HEK293 (cell line): Measurements from ENCODE around the gene ADAMTSL2.

Experiments used
- CTCF ChIA-PET: fragments of 350-600 bp; formaldehyde crosslinking; extraction: SDS; loops from one replicate; lab custom pipeline; 2021; ENCODE audit warnings: antibody characterized with exemption; lab: Yijun Ruan, JAX
- POLR2A ChIA-PET: fragments of 300-600 bp; formaldehyde crosslinking; extraction: SDS; loops from one replicate; lab custom pipeline; 2020; ENCODE audit warnings: antibody characterized with exemption, inconsistent platforms; lab: Yijun Ruan, JAX
- H3K27ac ChIP-seq: fragments of 200-500 bp; sonication (Bioruptor generic); 2 replicates; pipeline ENCODE4 v1.5.1; 2014; ENCODE audit warnings: low read depth, low read length, control low read depth, inconsistent platforms; ENCODE audit errors: extremely low read depth
- H3K36me3 ChIP-seq, 2 experiments: fragments of 200-500 bp in 1 of 2; sonication (Bioruptor generic) in 1 of 2; 1 replicate in 1 of 2; 2 replicates in 1 of 2; pipeline ENCODE4 v1.5.1; 2014 to 2017; ENCODE audit warnings: inconsistent platforms in 2 of 2, low read length in 2 of 2; ENCODE audit not compliant: control insufficient read depth in 2 of 2, insufficient read depth in 1 of 2
- H3K4me1 ChIP-seq: fragments of 200-500 bp; sonication (Bioruptor generic); 2 replicates; pipeline ENCODE4 v1.5.1; 2014; ENCODE audit warnings: mild to moderate bottlenecking, low read length, inconsistent platforms; ENCODE audit not compliant: control insufficient read depth, insufficient read depth
- H3K4me3 ChIP-seq: 2 replicates; pipeline ENCODE4 v1.5.1; 2011; ENCODE audit warnings: low read depth, mild to moderate bottlenecking, control low read depth, low read length, moderate library complexity
- H3K9me3 ChIP-seq: fragments of 200-500 bp; sonication (Bioruptor generic); 2 replicates; pipeline ENCODE4 v1.5.1; 2014; ENCODE audit warnings: low read depth, low read length, inconsistent platforms; ENCODE audit not compliant: control insufficient read depth, insufficient read depth
- EGR2 ChIP-seq: fragments of 450-650 bp; formaldehyde crosslinking; IDR thresholded peaks from 2 replicates; pipeline ENCODE4 v1.5.1; 2016; ENCODE audit warnings: low read depth, missing biosample characterization, missing genetic modification characterization
- KLF1 ChIP-seq: fragments of 450-650 bp; formaldehyde crosslinking; IDR thresholded peaks from 2 replicates; pipeline ENCODE4 v1.5.1; 2016; ENCODE audit warnings: missing biosample characterization, missing genetic modification characterization
- KLF17 ChIP-seq: fragments of 450-650 bp; formaldehyde crosslinking; IDR thresholded peaks from 2 replicates; pipeline ENCODE4 v1.5.1; 2016; ENCODE audit warnings: missing biosample characterization, missing genetic modification characterization
- SETDB1 ChIP-seq: IDR thresholded peaks from one replicate; pipeline ENCODE4 v1.6.1; 2017; ENCODE audit warnings: mild to moderate bottlenecking, low read length, moderate library complexity, mixed read lengths; ENCODE audit not compliant: insufficient read length
- TSHZ1 ChIP-seq: fragments of 450-650 bp; formaldehyde crosslinking; IDR thresholded peaks from 2 replicates; pipeline ENCODE4 v1.5.1; 2016; ENCODE audit warnings: missing biosample characterization, missing genetic modification characterization, borderline replicate concordance
- ZBTB7A ChIP-seq: fragments of 450-650 bp; formaldehyde crosslinking; IDR thresholded peaks from 2 replicates; pipeline ENCODE4 v1.5.1; 2016; ENCODE audit warnings: low read depth, missing biosample characterization, missing genetic modification characterization
- ZFHX2 ChIP-seq: fragments of 450-650 bp; formaldehyde crosslinking; conservative IDR thresholded peaks from 2 replicates; pipeline ENCODE4 v1.5.1; 2016; ENCODE audit warnings: missing biosample characterization, missing genetic modification characterization
- ZFP41 ChIP-seq: fragments of 450-650 bp; formaldehyde crosslinking; IDR thresholded peaks from 2 replicates; pipeline ENCODE4 v1.5.1; 2016; ENCODE audit warnings: missing biosample characterization, missing genetic modification characterization, borderline replicate concordance
- ZNF140 ChIP-seq: fragments of 450-650 bp; formaldehyde crosslinking; IDR thresholded peaks from 2 replicates; pipeline ENCODE4 v1.5.1; 2016; ENCODE audit warnings: missing biosample characterization, missing genetic modification characterization
- ZNF146 ChIP-seq: fragments of 450-650 bp; formaldehyde crosslinking; IDR thresholded peaks from 2 replicates; pipeline ENCODE4 v1.5.1; 2016; ENCODE audit warnings: missing biosample characterization, missing genetic modification characterization
- ZNF19 ChIP-seq: fragments of 450-650 bp; formaldehyde crosslinking; IDR thresholded peaks from 2 replicates; pipeline ENCODE4; 2016; ENCODE audit warnings: missing biosample characterization, missing genetic modification characterization, low read depth
- ZNF248 ChIP-seq: fragments of 450-650 bp; formaldehyde crosslinking; IDR thresholded peaks from 2 replicates; pipeline ENCODE4 v1.5.1; 2017; ENCODE audit warnings: missing biosample characterization, missing genetic modification characterization
- ZNF292 ChIP-seq: fragments of 450-650 bp; formaldehyde crosslinking; IDR thresholded peaks from 2 replicates; pipeline ENCODE4 v1.5.1; 2016; ENCODE audit warnings: low read depth, missing biosample characterization, missing genetic modification characterization, borderline replicate concordance
- ZNF302 ChIP-seq: fragments of 450-650 bp; formaldehyde crosslinking; IDR thresholded peaks from 2 replicates; pipeline ENCODE4 v1.5.1; 2016; ENCODE audit warnings: missing biosample characterization, missing genetic modification characterization, low read depth
- ZNF416 ChIP-seq: fragments of 450-650 bp; formaldehyde crosslinking; IDR thresholded peaks from 2 replicates; pipeline ENCODE4 v1.5.1; 2016; ENCODE audit warnings: missing biosample characterization, missing genetic modification characterization
- ZNF426 ChIP-seq: fragments of 450-650 bp; formaldehyde crosslinking; IDR thresholded peaks from 2 replicates; pipeline ENCODE4 v1.5.1; 2017; ENCODE audit warnings: missing biosample characterization, missing genetic modification characterization, mild to moderate bottlenecking, inconsistent platforms, moderate library complexity
- ZNF48 ChIP-seq: fragments of 450-650 bp; formaldehyde crosslinking; IDR thresholded peaks from 2 replicates; pipeline ENCODE4 v1.5.1; 2016; ENCODE audit warnings: missing biosample characterization, missing genetic modification characterization
- ZNF513 ChIP-seq: fragments of 450-650 bp; IDR thresholded peaks from 2 replicates; pipeline ENCODE4 v1.5.1; 2018; ENCODE audit warnings: missing biosample characterization, missing genetic modification characterization
- ZNF624 ChIP-seq: fragments of 450-650 bp; formaldehyde crosslinking; IDR thresholded peaks from 2 replicates; pipeline ENCODE4 v1.5.1; 2017; ENCODE audit warnings: missing biosample characterization, missing genetic modification characterization
- ZNF670 ChIP-seq: fragments of 450-650 bp; formaldehyde crosslinking; IDR thresholded peaks from 2 replicates; pipeline ENCODE4 v1.5.1; 2016; ENCODE audit warnings: missing biosample characterization, missing genetic modification characterization, low read depth
- ZNF704 ChIP-seq: fragments of 450-650 bp; formaldehyde crosslinking; IDR thresholded peaks from 2 replicates; pipeline ENCODE4 v1.5.1; 2016; ENCODE audit warnings: missing biosample characterization, missing genetic modification characterization
- ZNF776 ChIP-seq: fragments of 450-650 bp; formaldehyde crosslinking; IDR thresholded peaks from 2 replicates; pipeline ENCODE4 v1.5.0; 2017; ENCODE audit warnings: missing biosample characterization, missing genetic modification characterization, borderline replicate concordance

The ADAMTSL2 gene

GRCh38 chr9:133513214-133514100, 21.0 kb upstream of the ADAMTSL2 start:
- POLR2A ChIA-PET, result no interaction called here
- H3K36me3 ChIP-seq, result no peaks in the 10 kb centered on the region
- CTCF ChIA-PET, result interaction anchor here (0.7 kb wide), 2 partner anchors 78 to 174 kb away, joined by 3 to 4 read pairs; no protein-coding TSS in a partner anchor
- H3K27ac ChIP-seq, result no peak overlapping the region
- TF ChIP-seq ZNF704 (tag by site-specific recombination) (no peak), ZNF776 (tag by site-specific recombination) (no peak), KLF17 (no peak), ZFHX2 (tag by site-specific recombination) (peak; percentile 29; the same call in 1 of the 2 replicates), ZNF426 (no peak), ZNF670 (tag by site-specific recombination) (no peak), SETDB1 (no peak), TSHZ1 (tag by site-specific recombination) (no peak), ZNF248 (no peak), ZNF302 (tag by site-specific recombination) (no peak), EGR2 (tag by site-specific recombination) (peak; percentile 54; the same call in 1 of the 2 replicates), ZNF19 (tag by site-specific recombination) (no peak), ZNF140 (tag by site-specific recombination) (no peak), ZFP41 (tag by site-specific recombination) (no peak), KLF1 (tag by site-specific recombination) (no peak)
- TF ChIP-seq, all 188 proteins: peak for 2
- H3K9me3 ChIP-seq, result no peaks in the 10 kb centered on the region
- no peak overlapping the region for H3K4me3 ChIP-seq
- H3K4me1 ChIP-seq, result peaks cover 8% of the 10 kb centered on the region

- no peak overlapping the region for H3K27ac ChIP-seq
- peaks cover 4% of the 10 kb centered on the region; the same call in 1 of the 2 replicates for H3K4me1 ChIP-seq
- H3K4me3 ChIP-seq, result no peak overlapping the region
- ChIA-PET CTCF (interaction anchor here (1.2 kb wide), 1 partner anchor 28 kb away, joined by 4 read pairs; no protein-coding TSS in a partner anchor), POLR2A (no interaction called here)
- no peaks in the 10 kb centered on the region for H3K9me3 ChIP-seq
- no peaks in the 10 kb centered on the region for H3K36me3 ChIP-seq
- TF ChIP-seq ZNF670 (tag by site-specific recombination) (no peak), ZNF292 (no peak), ZNF513 (tag by site-specific recombination) (no peak), ZNF624 (tag by site-specific recombination) (no peak), ZNF48 (no peak), ZNF146 (tag by site-specific recombination) (no peak), ZBTB7A (no peak), ZNF416 (tag by site-specific recombination) (no peak), EGR2 (tag by site-specific recombination) (0 out of 2 replicates have a peak, but pooled peaks have one; percentile 19)
These were observed 19.9 kb upstream of the ADAMTSL2 start for GRCh38 chr9:133514460-133515239.
